Stimulated activated CD4-positive, alpha-beta T cell treated with anti-CD3 and anti-CD28 coated beads, Interleukin-15, amount 100 ng/mL, for 24 hours (primary cell): ENCODE measurements around the gene ANG.
"Not testable (repeated sequence)": the region's sequence is repeated elsewhere in the genome, so short reads cannot be mapped to it uniquely, and the experiment has no call there.

Experiments used
- DNase-seq: peaks from one replicate; pipeline ENCODE4 v3.0.0-alpha.2; 2020

The ANG gene

GRCh38 chr14:20706657-20707355, 18.2 kb downstream of the ANG start:
- DNase-seq = no peak

DNA sequence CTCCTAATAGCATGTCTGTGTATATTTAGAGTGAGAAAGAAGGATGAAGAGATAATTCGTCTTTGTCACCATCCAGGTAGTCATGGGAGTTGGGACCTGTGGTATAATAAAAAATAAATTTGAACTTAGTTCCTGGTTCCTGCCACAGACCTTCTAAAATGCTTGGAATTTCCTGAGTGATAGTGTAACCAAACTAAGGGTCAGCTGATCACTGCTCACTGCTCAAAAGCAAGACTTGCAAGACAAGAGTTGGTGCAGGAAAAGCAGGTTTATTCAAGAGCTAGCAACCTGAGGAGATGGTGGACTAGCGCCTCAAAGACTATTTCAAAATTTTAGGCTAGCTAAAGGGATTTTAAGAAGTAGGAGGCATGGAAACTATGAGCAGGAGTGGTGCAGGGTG, 19.1 kb downstream of the ANG start:
- no peak for DNase-seq

DNA sequence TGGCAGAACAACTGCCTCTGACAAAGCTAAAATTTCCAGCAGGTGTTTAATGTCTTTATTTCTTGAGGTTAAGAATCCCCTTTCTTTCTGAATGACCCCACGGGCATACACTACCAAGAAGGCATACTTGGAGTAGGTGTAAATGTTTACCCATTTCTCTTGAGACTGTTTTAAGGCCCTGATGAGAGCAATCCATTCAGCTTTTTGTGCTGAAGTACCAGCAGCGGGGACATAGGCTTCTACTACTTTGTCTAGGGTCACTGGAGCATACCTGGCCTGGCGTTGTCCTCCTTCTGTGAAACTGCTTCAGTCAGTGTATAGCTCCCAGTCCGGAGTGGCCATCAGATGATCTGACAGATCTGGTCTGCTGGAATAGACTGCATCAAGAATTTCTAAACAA, 22.7 kb downstream of the ANG start:
- no peak for DNase-seq

GRCh38 chr14:20711685-20712084, 23.1 kb downstream of the ANG start:
- DNase-seq = no peak

GRCh38 chr14:20712904-20713303, 24.3 kb downstream of the ANG start:
- no peak for DNase-seq

DNA sequence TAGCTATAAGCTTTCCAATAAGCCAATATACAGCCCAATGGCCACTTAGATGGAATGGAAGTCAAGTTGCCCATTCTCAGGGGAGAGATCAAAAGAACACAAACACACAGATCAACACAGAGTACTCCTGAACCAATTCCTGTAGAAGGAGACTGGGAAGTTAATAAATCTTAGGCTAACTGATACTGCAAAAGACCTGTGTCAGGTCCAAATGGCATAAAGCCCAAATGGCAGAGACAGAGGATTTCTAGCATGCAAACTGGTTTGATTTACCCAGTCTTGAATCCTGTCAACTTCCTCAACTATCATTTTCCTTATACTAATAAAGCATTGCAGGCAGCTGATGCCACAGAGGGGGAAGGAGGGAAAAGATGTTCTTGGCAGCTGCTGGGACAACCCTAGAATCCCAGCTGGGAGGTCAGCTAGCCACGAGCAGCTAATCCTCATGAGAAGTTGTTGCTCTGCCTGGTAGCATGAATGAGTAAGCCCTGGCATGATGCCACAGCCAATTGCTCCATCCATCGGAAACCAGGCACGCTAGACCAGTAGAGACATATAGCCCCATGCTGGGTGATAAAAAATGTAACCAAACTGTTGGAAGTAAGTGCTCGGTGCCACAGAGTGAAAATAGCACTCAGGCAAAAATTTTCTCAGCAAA, 26.2 kb downstream of the ANG start:
- DNase-seq = no peak

DNA sequence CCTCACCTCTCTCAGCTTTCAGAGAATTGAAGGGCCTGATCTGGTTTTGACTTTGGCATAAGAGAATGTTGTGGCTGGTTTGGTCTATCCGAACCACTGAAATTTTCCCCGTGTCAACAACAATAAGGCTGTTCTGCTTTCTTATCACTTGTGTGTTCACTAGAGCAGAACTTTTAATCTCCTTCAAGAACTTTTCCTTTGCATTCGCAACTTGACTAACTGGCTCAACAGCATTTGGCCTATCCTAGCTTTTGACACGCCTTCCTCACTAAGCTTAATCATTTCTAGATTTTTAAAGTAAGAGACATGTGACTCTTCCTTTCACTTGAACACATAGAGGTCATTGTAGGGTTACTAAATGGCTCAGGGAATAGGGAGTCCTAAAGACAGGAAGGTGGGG, 31.2 kb downstream of the ANG start:
- DNase-seq = no peak

DNA sequence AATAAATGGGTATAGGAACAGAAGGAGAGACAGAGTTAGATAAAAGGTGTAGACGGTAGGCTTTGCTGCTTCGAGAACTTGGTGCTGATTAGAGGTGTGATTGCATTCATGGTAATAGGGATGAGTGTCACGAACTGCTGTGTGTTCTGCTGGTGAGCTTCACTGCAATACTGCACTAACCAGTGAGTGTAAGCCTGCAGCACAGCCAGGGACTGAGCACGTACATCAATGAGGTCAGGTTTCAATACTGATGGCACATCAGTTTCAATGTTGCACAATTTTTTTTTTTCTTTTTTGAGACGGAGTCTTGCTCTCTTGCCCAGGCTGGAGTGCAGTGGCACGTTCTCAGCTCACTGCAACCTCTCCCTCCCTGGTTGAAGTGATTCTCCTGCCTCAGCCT, 32.2 kb downstream of the ANG start:
- no peak for DNase-seq

DNA sequence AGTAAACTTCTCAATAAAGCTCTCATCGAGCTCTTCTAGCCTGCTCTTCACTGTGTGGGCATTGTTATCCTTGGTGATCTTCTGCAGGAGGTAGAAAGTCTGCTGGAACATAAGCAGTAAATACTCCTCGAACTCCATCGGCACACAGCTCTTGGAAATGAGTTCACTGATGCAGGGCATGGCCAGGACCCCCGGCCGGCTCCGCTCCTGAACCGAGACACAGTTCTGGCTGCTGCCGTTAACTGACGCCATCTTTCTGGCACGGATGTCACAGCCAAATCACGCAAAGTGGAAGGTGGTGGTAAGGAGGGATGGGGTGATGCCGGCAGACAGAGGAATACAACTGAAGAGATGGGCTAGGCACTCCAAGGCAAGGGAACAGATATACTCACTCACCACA, 33.5 kb downstream of the ANG start:
- DNase-seq = no peak

DNA sequence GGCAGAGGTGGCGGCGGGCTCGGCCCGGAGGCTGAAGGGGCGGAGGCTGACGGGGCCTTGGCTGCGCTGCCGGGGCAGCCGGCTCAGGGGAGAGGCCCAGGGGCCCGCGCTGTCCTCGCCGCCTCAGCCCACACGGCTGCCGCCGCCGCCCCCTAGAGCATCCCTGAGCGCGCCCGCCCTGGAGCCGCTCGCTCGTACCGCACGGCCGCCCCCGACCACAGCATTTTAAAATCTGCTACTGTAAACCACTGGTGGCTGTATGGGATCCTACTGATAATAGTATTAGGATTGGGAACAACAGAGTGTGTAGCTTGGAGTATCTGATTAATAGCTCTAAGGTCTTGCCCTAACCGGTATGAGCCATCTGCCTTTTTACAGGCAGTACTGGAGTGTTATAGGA, 34.9 kb downstream of the ANG start:
- peak; percentile 4 for DNase-seq

- DNase-seq = not testable (repeated sequence)
Measured at GRCh38 chr14:20726121-20726520, 37.6 kb downstream of the ANG start.

DNA sequence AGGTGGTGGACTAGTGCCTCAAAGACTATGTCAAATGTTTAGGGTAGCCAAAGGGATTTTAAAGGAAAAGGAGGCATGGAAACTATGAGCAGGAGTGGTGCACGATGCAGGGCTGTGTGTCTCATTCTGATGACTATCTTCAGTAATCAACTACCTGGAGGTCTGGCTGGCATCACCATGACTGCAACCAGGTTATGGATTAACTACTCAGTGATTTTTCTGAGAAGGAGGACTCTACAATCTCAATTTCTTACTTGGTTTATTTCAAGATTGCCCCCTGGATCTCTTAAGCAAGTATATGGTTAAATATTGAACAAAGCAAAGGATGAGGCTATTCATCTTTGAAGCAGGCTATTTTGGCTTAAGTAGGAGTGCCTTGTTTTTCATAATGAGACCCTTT, 38.0 kb downstream of the ANG start:
- no peak for DNase-seq

DNA sequence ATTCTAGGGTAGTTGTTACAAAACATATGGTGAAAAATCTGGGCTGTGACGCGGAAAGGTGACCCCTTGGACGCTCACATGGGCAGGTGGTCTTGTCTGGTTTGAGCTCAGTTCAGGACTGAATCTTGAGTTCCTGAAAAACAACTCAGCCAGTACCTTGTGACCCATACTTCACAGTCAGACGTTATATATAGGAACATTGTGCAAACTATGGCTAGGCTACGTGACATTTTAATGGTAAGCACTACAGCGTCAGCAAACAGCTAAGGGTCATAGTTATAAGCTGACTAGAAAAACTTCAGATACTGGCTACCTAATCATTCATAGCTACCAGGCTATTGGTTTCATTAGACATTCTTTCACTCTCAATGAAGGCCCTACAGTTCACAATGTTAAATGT, 42.3 kb downstream of the ANG start:
- DNase-seq = no peak

DNA sequence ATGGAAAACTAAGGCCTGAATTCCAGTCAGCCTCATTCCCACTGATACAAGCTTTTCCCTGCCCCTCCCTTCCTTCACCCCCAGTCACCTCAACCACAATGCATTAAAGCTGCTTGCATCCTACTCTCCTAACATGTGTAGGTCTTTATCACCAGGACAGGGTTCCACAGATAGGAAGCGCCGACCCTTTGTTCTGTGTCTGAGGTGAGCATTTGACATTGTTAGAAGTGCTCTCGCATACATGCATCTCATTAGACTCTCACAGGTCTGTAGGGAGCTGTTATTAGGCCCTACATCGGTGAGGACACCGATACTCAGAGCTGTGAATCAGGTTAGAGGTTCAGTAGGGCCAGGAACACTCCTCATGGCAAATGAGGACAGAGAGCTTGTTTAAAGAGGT, 43.9 kb downstream of the ANG start:
- DNase-seq = no peak

DNA sequence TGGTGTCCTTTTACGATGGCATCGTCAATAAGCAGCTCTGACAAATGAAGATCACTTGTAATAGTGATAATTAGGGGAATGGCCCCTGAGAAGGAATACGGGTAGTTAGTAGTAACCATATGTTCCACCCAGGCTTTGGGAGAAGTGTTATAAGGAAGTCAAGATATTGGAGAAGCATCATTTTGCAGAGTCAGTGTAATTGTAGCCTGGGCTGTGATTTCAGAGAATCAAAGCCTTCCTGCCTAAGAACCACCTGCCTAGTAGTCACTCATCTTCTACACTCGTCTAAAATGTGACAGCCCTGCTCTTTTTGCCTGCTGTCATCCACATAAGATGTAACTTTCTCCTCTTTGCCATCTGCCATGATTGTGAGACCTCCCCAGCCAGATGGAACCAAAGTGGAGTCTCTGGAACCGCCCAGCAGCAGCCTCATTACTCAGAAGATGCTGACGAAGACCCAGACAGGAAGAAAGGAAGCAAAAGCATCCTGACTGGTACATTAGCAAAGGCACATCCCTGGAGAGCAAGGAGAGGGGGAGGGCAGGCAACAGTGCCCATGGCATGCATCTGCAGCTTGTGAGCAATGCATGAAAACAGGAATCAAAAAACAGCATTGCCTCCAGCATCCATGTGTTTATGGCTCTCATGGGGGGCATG, 44.5 kb downstream of the ANG start:
- no peak for DNase-seq

DNA sequence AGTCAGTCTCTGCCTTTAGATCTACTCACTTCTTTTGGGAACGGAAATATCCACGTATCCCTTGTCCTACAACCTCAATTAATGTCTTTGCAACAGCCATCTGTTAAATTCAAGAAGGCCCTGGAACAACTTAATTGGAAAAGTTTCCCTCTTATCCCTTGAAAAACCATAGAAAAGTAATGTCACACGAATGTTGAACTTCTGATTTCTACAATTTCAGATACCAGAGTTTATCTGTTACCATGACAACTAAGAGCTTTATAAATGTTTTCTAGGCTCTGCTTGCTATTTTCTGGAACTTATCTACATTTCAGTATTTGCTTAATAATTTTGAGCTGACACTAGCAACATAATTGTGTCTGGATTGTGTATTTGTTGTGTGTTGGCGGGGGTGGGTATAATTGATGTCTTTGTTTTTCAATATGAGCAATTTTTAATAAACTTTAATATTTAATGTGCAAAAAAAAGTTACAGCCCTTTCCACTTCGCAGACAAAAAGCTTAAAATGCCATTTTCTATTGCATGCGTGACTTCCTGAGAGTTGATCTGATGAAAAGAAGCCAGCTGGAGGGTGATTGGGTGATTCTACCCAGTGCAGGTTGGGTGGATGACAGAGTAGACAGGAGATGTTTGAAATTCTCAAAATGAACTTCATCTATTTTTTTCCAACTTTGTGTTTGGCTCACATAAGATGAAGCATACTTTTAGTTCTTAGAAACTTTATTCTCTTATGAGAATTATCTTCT, 45.3 kb downstream of the ANG start:
- DNase-seq = no peak

- DNase-seq = no peak
Measured at GRCh38 chr14:20734430-20734806, 45.9 kb downstream of the ANG start.

- not testable (repeated sequence) for DNase-seq
Measured at GRCh38 chr14:20738292-20738691, 49.7 kb downstream of the ANG start.

DNA sequence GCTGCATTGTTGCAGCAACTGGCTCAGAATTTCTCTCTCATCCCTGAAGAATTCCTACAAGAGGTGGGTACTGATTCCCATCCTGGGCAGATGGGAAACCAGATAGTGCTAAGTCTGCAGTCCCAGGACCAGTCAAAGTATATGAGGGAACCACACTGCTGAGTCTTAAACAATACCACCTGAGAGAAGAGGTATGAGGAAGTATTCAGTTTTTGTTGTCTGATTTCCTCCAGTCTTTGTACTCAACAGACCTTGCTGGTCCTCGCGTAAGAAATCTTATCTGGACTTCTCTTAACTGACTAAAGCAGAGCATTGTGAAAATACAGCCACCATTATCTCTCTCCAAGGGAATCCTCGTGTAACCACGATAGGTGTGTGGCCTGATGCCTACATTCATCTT, 53.6 kb downstream of the ANG start:
- no peak for DNase-seq

DNA sequence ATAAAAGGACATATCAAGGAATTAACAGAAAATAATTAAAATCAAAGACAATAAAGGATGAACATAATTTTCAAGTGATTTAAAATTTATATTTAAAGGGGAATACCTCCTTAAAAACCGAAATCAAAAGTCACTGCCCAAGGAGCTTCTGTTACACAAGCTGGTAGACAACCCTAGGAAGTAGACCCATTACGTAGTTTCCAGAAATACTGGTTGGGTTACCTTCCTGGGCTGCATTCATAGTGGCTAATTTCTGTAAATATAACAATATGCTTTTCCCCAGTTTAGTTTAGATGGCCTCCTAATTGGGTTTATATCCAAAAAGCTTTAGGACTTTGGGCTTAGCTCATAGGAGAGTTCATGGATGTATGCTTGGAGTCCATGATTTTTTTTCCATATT, 55.0 kb downstream of the ANG start:
- no peak for DNase-seq
